PC-9 (cell line): ENCODE data around the gene DPH1. TPM values are rescaled to one million over a fixed set of nuclear protein-coding genes. Genes with fewer than 3 reads are reported as not detected.

Source experiments
- BruUV-seq: library from RNA; stranded (reverse); fragments of 400-500 nt; replicated peaks from 2 replicates; lab custom pipeline; 2021; lab: Mats Ljungman, UMichigan
- CTCF ChIA-PET: fragments of 300-600 bp; sonication (Branson Sonifier 250); formaldehyde crosslinking; loops from one replicate; lab custom pipeline; 2022; ENCODE audit warnings: antibody characterized with exemption; lab: Charles Lee
- POLR2A ChIA-PET: fragments of 300-600 bp; sonication (Branson Sonifier 250); formaldehyde crosslinking; loops from one replicate; lab custom pipeline; 2022; ENCODE audit warnings: antibody characterized with exemption; ENCODE audit not compliant: unreplicated experiment; lab: Charles Lee
- DNase-seq, 2 experiments: peaks; one replicate each; pipeline versions ENCODE4 v3.0.0 to v3.0.0-alpha.2; 2015 to 2022; ENCODE audit warnings: mixed read lengths in 1 of 2
- H2AFZ ChIP-seq: fragments of 200-600 bp; sonication (generic); 2 replicates; pipeline ENCODE4 v1.8.1; 2017; ENCODE audit warnings: antibody characterized with exemption
- H3F3A ChIP-seq: fragments of 200-600 bp; sonication (generic); 2 replicates; pipeline ENCODE4 v1.8.1; 2017; ENCODE audit warnings: antibody characterized with exemption, mild to moderate bottlenecking, low read depth; ENCODE audit not compliant: insufficient read depth
- H3K27ac ChIP-seq: fragments of 200-600 bp; sonication (generic); 2 replicates; pipeline ENCODE4 v1.6.1; 2016; ENCODE audit warnings: mixed run types
- H3K27me3 ChIP-seq: fragments of 200-600 bp; sonication (generic); 2 replicates; pipeline ENCODE4 v1.6.1; 2016; ENCODE audit warnings: low read depth, mixed run types; ENCODE audit not compliant: insufficient read depth
- H3K36me3 ChIP-seq: fragments of 200-600 bp; sonication (generic); 2 replicates; pipeline ENCODE4 v1.6.1; 2016; ENCODE audit warnings: low read depth, mixed run types
- H3K4me1 ChIP-seq: fragments of 200-600 bp; sonication (generic); replicated peaks from 2 replicates; pipeline ENCODE4 v1.6.1; 2016; ENCODE audit warnings: mixed run types; ENCODE audit not compliant: insufficient read depth
- H3K4me2 ChIP-seq: fragments of 200-600 bp; sonication (generic); 2 replicates; pipeline ENCODE4 v1.6.1; 2017; ENCODE audit warnings: mixed run types
- H3K4me3 ChIP-seq: fragments of 200-600 bp; sonication (generic); 2 replicates; pipeline ENCODE4 v1.6.1; 2016; ENCODE audit warnings: mixed run types
- H3K79me2 ChIP-seq: fragments of 200-600 bp; sonication (generic); 2 replicates; pipeline ENCODE4 v1.6.1; 2017; ENCODE audit warnings: low read depth, mixed run types
- H3K9me2 ChIP-seq: fragments of 200-600 bp; sonication (generic); 2 replicates; pipeline ENCODE4 v1.8.1; 2017; ENCODE audit warnings: mild to moderate bottlenecking; ENCODE audit not compliant: insufficient read depth
- H3K9me3 ChIP-seq: fragments of 200-600 bp; sonication (generic); 2 replicates; pipeline ENCODE4 v1.8.1; 2016; ENCODE audit warnings: low read depth; ENCODE audit not compliant: insufficient read depth
- H4K20me1 ChIP-seq: fragments of 200-600 bp; sonication (generic); 2 replicates; pipeline ENCODE4 v1.8.1; 2017; ENCODE audit not compliant: insufficient read depth
- CTCF ChIP-seq: fragments of 200-600 bp; sonication (generic); conservative IDR thresholded peaks from 2 replicates; pipeline ENCODE4 v1.6.1; 2017; ENCODE audit warnings: mixed run types, antibody characterized with exemption, mild to moderate bottlenecking, moderate library complexity
- EZH2 ChIP-seq: fragments of 200-600 bp; sonication (generic); IDR thresholded peaks from 2 replicates; pipeline ENCODE4 v1.8.0; 2017; ENCODE audit warnings: antibody characterized with exemption, low read depth
- intact Hi-C: fragments of 100-400 bp; cut with micrococcal nuclease; formaldehyde crosslinking; loops from one replicate; pipeline ENCODE4 v1.10.0; 2022; ENCODE audit not compliant: unreplicated experiment
- total RNA-seq: library from RNA; stranded (reverse); gene quantifications from 2 replicates; pipeline ENCODE4 v1.2.3, GENCODE V29; 2021

Gene DPH1
- total RNA-seq, 1 experiment from 2014 or later: 36.7 TPM

GRCh38 chr17:1995321-1995892, 34.5 kb upstream of the DPH1 start:
- Histone ChIP-seq H3K4me2 (no peak overlapping the region), H2AFZ (no peak overlapping the region), H3K27me3 (no peaks in the 10 kb centered on the region), H3K79me2 (no peaks in the 10 kb centered on the region), H3F3A (peaks cover 18% of the 10 kb centered on the region; the same call in 1 of the 2 replicates), H4K20me1 (no peaks in the 10 kb centered on the region), H3K4me1 (peaks cover 9% of the 10 kb centered on the region), H3K9me3 (no peaks in the 10 kb centered on the region), H3K9me2 (no peaks in the 10 kb centered on the region), H3K4me3 (no peak overlapping the region), H3K27ac (no peak overlapping the region), H3K36me3 (no peaks in the 10 kb centered on the region)
- CTCF ChIA-PET: no interaction called here
- POLR2A ChIA-PET: interaction anchor here (0.7 kb wide), 1 partner anchor 16 kb away, joined by 12 read pairs; no protein-coding TSS in a partner anchor
- DNase-seq: no peak
- intact Hi-C loops: no loop called here
- TF ChIP-seq EZH2 (no peak), CTCF (no peak)
- BruUV-seq: no TSS peak

GRCh38 chr17:1995907-1996799, 33.8 kb upstream of the DPH1 start:
- ChIA-PET POLR2A (interaction anchor here (0.7 kb wide), 1 partner anchor 15 kb away, joined by 12 read pairs; no protein-coding TSS in a partner anchor), CTCF (interaction anchor here (0.6 kb wide), 2 partner anchors 32 to 216 kb away, joined by 3 to 4 read pairs; no protein-coding TSS in a partner anchor)
- H3K4me2 ChIP-seq: no peak overlapping the region
- no peaks in the 10 kb centered on the region for H4K20me1 ChIP-seq
- no peak for DNase-seq
- H3K9me2 ChIP-seq: no peaks in the 10 kb centered on the region
- no peaks in the 10 kb centered on the region for H3K9me3 ChIP-seq
- no peaks in the 10 kb centered on the region for H3K36me3 ChIP-seq
- H3K79me2 ChIP-seq: no peaks in the 10 kb centered on the region
- H3K27me3 ChIP-seq: no peaks in the 10 kb centered on the region
- H3K4me3 ChIP-seq: no peak overlapping the region
- intact Hi-C loops: no loop called here
- no TSS peak for BruUV-seq
- H3F3A ChIP-seq: peaks cover 18% of the 10 kb centered on the region; the same call in 1 of the 2 replicates
- TF ChIP-seq CTCF (no peak), EZH2 (no peak)
- H3K27ac ChIP-seq: no peak overlapping the region
- H2AFZ ChIP-seq: no peak overlapping the region
- H3K4me1 ChIP-seq: peaks cover 9% of the 10 kb centered on the region

GRCh38 chr17:1996800-1997288, 33.1 kb upstream of the DPH1 start:
- Histone ChIP-seq H4K20me1 (no peaks in the 10 kb centered on the region), H3K9me2 (no peaks in the 10 kb centered on the region), H3K27me3 (no peaks in the 10 kb centered on the region), H3K4me3 (no peak overlapping the region), H2AFZ (no peak overlapping the region), H3K9me3 (no peaks in the 10 kb centered on the region), H3F3A (peaks cover 18% of the 10 kb centered on the region; the same call in 1 of the 2 replicates), H3K36me3 (no peaks in the 10 kb centered on the region), H3K27ac (no peak overlapping the region), H3K4me2 (no peak overlapping the region), H3K4me1 (peaks cover 9% of the 10 kb centered on the region), H3K79me2 (no peaks in the 10 kb centered on the region)
- no peak for DNase-seq
- TF ChIP-seq CTCF: no peak
- no peak for TF ChIP-seq EZH2
- no TSS peak for BruUV-seq
- intact Hi-C loops: no loop called here
- POLR2A ChIA-PET: no interaction called here
- CTCF ChIA-PET: interaction anchor here (0.6 kb wide), 2 partner anchors 31 to 215 kb away, joined by 3 to 4 read pairs; no protein-coding TSS in a partner anchor
